Measurements from ENCODE around the gene POLR2A.
A peak's percentile ranks its signal among the peaks of the same experiment; 100 is the strongest.

Gene POLR2A

GRCh38 chr17:7523033-7523432 lies 38.9 kb downstream of the POLR2A start:
- Histone ChIP-seq H3K79me2 (no peaks in the 10 kb centered on the region), H3K36me3 (ENCODE audit: control insufficient read depth, insufficient read depth, low read length) (no peaks in the 10 kb centered on the region), H2AFZ (peak overlapping the region; percentile 59), H3K27me3 (ENCODE audit: control insufficient read depth, insufficient read depth, low read length) (no peaks in the 10 kb centered on the region), H3K9ac (no peak overlapping the region), H3K4me2 (ENCODE audit: low read length) (no peak overlapping the region), H3K9me3 (ENCODE audit: control insufficient read depth, low read length) (no peaks in the 10 kb centered on the region), H3K4me1 (no peaks in the 10 kb centered on the region), H3K4me3 (ENCODE audit: low read depth, low read length) (no peak overlapping the region), H3K27ac (no peak overlapping the region)
- peak; percentile 52 for TF ChIP-seq CTCF (IDR thresholded peaks at IDR 0.05)

- Histone ChIP-seq H3K27ac (no peak overlapping the region), H2AFZ (no peak overlapping the region), H3K36me3 (ENCODE audit: control insufficient read depth, insufficient read depth, low read length) (no peaks in the 10 kb centered on the region), H3K9me3 (ENCODE audit: control insufficient read depth, low read length) (no peaks in the 10 kb centered on the region), H3K4me1 (no peaks in the 10 kb centered on the region), H3K9ac (no peak overlapping the region), H3K27me3 (ENCODE audit: control insufficient read depth, insufficient read depth, low read length) (no peaks in the 10 kb centered on the region), H3K79me2 (no peaks in the 10 kb centered on the region), H3K4me2 (ENCODE audit: low read length) (no peak overlapping the region), H3K4me3 (ENCODE audit: low read depth, low read length) (no peak overlapping the region)
- TF ChIP-seq CTCF (IDR thresholded peaks at IDR 0.05), result no peak
These were observed 44.7 kb downstream of the POLR2A start for GRCh38 chr17:7528842-7529241.

GRCh38 chr17:7530023-7530900 lies 46.1 kb downstream of the POLR2A start:
- Histone ChIP-seq H3K79me2 (no peaks in the 10 kb centered on the region), H3K27ac (no peak overlapping the region), H3K4me1 (no peaks in the 10 kb centered on the region), H2AFZ (no peak overlapping the region), H3K27me3 (ENCODE audit: control insufficient read depth, insufficient read depth, low read length) (no peaks in the 10 kb centered on the region), H3K9me3 (ENCODE audit: control insufficient read depth, low read length) (no peaks in the 10 kb centered on the region), H3K4me2 (ENCODE audit: low read length) (no peak overlapping the region), H3K36me3 (ENCODE audit: control insufficient read depth, insufficient read depth, low read length) (no peaks in the 10 kb centered on the region), H3K9ac (no peak overlapping the region), H3K4me3 (ENCODE audit: low read depth, low read length) (no peak overlapping the region)
- no peak for TF ChIP-seq CTCF (IDR thresholded peaks at IDR 0.05)

- TF ChIP-seq CTCF (IDR thresholded peaks at IDR 0.05), result no peak
- H3K9ac ChIP-seq, result no peak overlapping the region
- no peaks in the 10 kb centered on the region for H3K36me3 ChIP-seq (ENCODE audit: control insufficient read depth, insufficient read depth, low read length)
- H3K79me2 ChIP-seq, result no peaks in the 10 kb centered on the region
- H3K27me3 ChIP-seq (ENCODE audit: control insufficient read depth, insufficient read depth, low read length), result no peaks in the 10 kb centered on the region
- no peak overlapping the region for H3K4me3 ChIP-seq (ENCODE audit: low read depth, low read length)
- no peaks in the 10 kb centered on the region for H3K9me3 ChIP-seq (ENCODE audit: control insufficient read depth, low read length)
- H3K4me1 ChIP-seq, result no peaks in the 10 kb centered on the region
- H2AFZ ChIP-seq, result no peak overlapping the region
- no peak overlapping the region for H3K27ac ChIP-seq
- no peak overlapping the region for H3K4me2 ChIP-seq (ENCODE audit: low read length)
These were observed 53.9 kb downstream of the POLR2A start for GRCh38 chr17:7538050-7538449.
